GM21447 (cell line): Measurements from ENCODE around the gene PRDM16.
"Not testable (repeated sequence)": the region's sequence is repeated elsewhere in the genome, so short reads cannot be mapped to it uniquely, and the experiment has no call there.

Experiments
- ATAC-seq: cut with Tn5 transposase; IDR thresholded peaks from one replicate; pipeline ENCODE4 v1.9.1; 2021; ENCODE audit not compliant: unreplicated experiment

Gene PRDM16

GRCh38 chr1:3271866-3272265 lies 202.9 kb downstream of the PRDM16 start:
- ATAC-seq = no peak

- ATAC-seq = no peak
Observed at GRCh38 chr1:3272321-3273045, 203.5 kb downstream of the PRDM16 start.

DNA sequence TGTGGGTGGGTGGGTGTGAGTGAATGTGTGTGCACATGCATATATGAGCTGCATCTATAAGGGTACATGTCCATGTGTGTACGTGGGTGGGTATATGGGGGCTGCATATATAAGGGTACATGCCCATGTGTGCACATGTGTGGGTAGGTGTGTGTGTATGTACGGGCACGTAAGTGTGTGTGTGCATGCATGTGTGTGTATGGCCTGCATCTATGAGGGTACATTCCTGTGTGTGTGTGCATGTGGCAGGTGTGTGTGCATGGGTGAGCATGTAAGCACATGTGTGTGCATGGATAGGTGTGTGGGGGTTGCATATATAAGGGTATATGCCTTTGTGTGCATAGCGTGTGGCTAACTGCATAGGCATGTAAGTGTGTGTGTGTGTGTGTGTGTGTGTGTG lies 204.4 kb downstream of the PRDM16 start:
- ATAC-seq = no peak

DNA sequence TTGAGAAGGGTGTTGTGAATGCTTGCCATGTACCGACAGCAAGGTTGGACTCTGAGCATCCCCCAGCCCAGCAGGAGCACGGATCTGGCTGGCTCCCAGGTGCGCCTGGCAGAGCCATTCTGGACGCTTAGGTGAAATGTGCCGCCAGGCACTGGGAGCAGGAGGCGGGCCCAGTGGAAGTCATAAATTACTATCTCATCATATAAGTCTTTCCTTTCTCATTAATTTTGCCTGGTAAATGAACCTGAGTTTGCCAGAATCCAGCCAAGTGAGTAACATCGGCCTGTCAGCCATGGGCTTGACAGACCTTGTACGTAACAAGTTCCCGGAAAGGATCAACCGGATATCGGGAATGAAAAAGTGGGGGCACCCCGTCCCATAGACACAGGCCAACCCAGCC lies 206.0 kb downstream of the PRDM16 start:
- no peak for ATAC-seq

DNA sequence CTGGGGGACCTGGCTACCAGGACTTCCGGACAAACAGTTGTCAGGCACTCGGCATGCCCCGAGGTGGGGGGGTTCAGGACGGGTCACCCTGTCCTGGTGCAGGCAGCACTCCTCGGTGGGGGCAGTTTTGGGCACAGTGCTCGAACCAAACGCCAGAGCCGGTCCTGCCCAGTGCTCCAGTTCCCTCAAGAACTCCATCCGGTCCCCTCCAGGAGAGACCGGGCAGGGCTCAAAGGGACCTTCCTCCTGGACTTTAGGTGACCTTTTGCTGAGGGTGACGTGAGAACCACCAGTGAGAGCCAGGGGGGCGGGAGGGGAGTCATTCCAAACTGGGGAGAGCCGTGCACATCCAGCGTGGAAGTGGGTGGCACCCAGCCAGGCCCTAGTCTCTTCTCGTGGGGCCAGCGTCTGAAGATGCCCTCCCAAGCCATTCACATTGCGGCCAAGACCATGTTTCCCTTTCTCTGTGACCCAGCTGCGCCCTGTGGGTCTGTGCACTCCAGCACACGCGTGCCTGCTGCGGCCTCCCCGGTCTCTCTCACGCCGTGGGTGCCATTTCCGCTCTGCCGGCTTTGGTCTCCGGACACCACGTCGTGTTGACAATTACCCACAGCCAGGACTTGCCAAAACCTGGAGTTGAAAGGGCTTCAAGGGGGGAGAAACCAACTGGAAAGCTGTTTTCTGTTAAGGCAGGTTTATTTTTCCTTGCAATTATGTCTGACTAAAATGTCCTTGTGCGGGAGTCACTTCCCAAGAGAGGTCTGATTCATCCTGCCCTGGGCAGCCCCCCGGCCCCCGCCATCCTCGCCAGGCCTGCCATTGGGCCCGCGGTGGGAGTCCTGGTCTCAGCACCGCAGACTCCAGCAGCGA lies 206.7 kb downstream of the PRDM16 start:
- no peak for ATAC-seq

- ATAC-seq = no peak
Observed at GRCh38 chr1:3276341-3276800, 207.4 kb downstream of the PRDM16 start.

DNA sequence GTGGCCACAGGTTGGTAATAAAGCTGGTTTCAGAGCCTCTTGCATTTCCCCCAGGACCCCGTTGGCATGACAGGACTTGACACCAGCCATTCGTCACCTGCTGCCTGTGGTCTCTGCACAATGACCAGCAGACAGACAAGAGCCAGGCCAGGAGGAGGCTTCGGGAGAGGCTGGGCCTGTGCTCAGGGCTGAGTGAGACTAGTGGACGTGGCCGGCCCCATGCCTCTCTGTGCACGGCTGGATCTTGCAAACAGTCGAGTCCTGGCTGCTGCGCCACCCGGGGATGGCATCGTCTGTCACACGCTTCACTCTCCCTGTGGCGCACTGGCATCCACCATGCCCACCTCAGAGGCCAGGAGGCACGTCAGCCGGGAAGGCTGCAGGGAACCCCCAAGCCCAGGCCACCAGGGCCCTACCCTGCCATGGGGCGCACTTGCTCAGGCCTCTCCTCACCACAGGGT lies 208.0 kb downstream of the PRDM16 start:
- no peak for ATAC-seq

GRCh38 chr1:3277623-3278022 lies 208.6 kb downstream of the PRDM16 start:
- ATAC-seq = no peak

- no peak for ATAC-seq
Observed at GRCh38 chr1:3278416-3279181, 209.6 kb downstream of the PRDM16 start.

- ATAC-seq = no peak
Observed at GRCh38 chr1:3279182-3279470, 210.1 kb downstream of the PRDM16 start.

DNA sequence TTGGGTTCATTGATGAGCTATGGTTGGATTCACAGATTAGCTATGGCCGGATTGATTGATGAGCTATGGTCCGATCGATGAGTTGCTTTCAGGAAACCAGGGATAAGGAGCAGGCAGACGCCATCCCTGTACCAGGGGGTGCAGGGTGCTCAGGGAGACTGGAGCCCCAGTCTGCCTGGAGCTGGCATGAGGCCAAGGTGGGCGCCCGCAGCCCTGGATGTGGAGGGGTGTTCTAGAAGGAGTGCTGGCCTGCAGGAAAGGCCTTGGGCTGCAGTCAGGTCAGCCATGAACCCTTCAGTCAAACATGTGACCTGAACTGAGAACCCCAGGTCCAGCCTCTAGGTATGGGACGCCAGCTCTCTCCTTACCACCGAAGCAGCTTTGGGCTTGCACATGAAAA lies 212.7 kb downstream of the PRDM16 start:
- ATAC-seq = no peak

GRCh38 chr1:3282186-3282585 lies 213.2 kb downstream of the PRDM16 start:
- no peak for ATAC-seq

GRCh38 chr1:3282656-3283430 lies 213.8 kb downstream of the PRDM16 start:
- ATAC-seq = no peak

DNA sequence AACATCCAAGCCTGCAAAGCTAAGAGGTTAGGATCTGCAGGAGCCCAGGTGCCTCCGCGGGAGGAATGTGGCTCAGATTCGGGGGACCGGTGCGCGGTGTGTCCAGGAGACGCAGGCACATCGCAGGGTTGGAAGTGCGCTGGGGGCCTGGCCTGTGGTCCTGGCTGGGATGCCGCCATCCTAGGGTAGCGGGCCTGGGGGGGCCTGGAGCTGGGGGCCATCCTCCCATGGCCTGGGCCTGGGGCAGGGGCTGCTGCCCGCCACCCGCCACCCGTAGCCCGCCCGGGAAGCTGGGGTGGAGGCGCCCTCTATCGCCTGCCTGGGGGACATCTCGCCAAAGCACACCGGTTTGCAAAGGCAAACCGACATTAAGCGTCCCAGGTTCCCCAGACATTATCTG lies 214.8 kb downstream of the PRDM16 start:
- no peak for ATAC-seq

DNA sequence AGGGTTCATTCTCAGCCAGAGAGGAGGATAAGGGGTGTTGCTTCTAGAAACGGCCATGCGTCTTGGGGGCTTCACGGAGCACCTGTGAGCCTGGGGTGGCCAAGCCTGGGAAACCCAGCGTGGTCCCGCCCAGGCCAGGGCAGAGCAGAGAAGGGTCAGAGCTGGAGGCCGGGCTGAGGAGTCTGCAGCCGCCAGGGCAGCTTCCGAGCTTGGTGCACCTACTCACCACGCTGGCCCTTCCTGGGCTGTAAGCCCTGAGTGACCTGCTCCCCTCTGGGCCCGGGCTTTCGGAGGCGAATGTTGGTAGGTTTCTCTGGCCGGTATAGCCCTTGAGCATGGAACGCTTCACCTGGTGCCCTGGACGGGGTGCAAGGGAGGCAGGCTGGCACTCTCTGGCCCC lies 215.7 kb downstream of the PRDM16 start:
- no peak for ATAC-seq

DNA sequence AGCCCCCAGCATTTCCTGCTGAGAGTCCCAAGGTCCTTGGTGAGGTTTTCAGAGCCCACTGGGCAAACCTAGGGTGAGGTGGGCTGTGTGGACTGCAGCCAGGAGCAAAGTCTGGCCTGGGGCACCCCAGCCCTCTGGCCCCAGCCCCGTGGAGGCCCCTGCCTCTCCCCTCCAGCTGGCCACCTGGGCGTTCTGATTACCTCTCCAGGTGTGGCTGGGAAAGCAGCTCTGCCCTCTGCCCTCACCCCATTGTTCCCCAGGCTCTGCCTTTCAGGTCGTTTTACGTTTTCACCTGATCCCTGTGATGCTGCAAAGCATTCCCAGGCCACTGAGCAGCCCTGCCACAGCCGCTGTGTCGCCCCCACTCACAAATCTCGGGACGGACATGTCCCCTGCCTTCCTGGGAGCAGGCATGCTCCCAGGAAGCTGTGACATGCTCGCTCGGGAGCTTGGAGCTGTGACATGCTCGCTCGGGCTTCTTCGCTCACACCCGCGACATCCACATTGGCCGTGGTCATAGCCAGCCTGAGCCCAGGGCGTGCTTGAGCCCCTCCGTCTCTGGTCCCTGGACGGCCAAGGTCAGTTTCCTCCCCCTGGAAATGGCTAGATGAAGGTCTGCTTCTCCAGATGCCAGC lies 216.2 kb downstream of the PRDM16 start:
- no peak for ATAC-seq

DNA sequence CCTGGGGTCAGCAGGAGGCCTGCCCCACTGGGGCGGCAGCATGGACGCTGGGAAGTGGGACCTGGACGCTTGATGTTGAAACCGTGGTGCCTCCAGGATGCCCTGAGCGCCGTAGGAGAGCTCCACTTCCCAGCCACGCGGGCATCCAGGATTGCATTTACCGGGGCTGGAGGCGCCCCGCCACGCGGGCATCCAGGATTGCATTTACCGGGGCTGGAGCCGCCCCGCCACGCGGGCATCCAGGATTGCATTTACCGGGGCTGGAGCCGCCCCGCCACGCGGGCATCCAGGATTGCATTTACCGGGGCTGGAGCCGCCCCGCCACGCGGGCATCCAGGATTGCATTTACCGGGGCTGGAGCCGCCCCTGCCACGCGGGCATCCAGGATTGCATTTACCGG lies 218.1 kb downstream of the PRDM16 start:
- not testable (repeated sequence) for ATAC-seq

DNA sequence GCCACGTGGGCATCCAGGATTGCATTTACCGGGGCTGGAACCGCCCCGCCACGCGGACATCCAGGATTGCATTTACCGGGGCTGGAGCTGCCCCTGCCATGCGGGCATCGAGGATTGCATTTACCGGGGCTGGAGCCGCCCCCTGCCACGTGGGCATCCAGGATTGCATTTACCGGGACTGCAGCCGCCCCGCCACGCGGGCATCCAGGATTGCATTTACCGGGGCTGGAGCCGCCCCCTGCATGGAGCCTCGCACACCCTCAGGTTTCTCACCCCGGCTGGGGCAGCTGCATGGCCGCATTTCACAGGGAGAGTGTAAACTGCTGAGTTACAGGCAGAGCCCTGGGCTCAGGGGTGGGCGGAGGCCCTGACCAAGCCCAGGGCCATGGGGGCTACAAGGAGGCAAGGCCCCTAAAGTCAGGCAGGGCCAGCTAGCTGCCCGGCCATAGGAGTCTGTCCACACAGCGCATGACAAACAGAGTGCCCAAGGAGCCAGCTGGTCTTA lies 218.7 kb downstream of the PRDM16 start:
- no peak for ATAC-seq

GRCh38 chr1:3289502-3289901 lies 220.5 kb downstream of the PRDM16 start:
- no peak for ATAC-seq

GRCh38 chr1:3290438-3290837 lies 221.4 kb downstream of the PRDM16 start:
- no peak for ATAC-seq
